SK-N-MC (cell line): Measurements from ENCODE around the gene DAD1.

Experiments
- EZH2 ChIP-seq: fragments of 200-600 bp; sonication (generic); IDR thresholded peaks from one replicate; pipeline ENCODE4 v1.6.1; 2017; ENCODE audit warnings: antibody characterized with exemption
- FOXP2 ChIP-seq: optimal IDR thresholded peaks from 2 replicates; pipeline ENCODE3; 2011; ENCODE audit warnings: mild to moderate bottlenecking, moderate library complexity; ENCODE audit not compliant: insufficient read depth; ENCODE audit errors: extremely low read length, control extremely low read depth
- POLR2AphosphoS5 ChIP-seq: IDR thresholded peaks from 2 replicates; pipeline ENCODE4 v1.6.1; 2012; ENCODE audit warnings: mild to moderate bottlenecking, low read depth, low read length, borderline replicate concordance

DNA sequence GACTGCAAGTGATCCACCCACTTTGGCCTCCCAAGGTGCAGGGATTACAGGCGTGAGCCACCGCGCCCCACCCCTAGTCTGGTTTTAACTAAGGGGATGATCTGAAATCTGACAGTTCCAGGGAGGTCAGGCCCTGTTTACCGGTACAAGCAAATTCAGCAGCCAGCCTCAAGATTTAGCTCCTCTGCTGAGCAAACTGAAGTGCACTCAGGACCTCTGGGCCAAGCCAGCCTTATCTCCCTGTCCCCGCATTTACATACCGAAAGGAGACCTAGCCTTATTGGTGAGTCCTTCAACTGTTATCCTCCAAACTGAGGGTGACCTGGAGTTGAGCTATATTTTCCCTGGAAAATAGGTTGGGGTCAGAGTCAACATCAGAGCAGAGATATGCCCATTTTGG lies 8.2 kb upstream of the DAD1 start:
- TF ChIP-seq FOXP2, result no peak
- no peak for TF ChIP-seq POLR2AphosphoS5
- no peak for TF ChIP-seq EZH2
